ENCODE measurements around the gene ITGA4.

Gene ITGA4

DNA sequence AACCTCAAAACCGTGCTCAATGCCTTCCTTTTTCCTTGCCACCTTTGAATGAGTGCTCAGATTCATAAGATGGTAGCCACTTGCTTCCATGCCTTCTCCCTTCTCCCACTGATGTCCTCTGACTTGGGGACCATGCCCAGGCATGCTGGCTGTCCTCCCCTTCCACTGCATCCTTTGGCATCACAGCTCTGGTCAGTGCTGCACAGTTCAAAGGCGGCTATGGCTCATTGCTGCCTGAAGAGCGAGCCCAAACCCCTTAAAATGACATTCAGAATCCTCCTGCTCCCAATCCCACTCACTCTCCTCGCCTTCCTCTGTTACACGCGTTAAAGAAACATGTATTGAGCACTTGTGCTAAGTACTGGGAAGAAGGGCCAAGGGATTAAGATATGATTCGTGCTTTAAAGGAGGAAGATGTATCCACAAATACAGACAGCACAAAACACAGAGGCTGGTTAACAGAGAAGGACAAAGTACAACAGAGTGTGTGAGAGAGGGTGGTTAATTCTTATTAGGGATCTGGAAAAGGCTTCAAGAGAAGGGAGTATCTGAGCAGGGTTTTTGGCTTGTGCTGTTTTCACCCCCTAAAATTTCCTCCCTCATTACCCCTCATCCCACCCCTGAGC is 118.0 kb downstream of the ITGA4 start:
- DNase-seq (ENCODE audit: low spot score) = no peak

DNA sequence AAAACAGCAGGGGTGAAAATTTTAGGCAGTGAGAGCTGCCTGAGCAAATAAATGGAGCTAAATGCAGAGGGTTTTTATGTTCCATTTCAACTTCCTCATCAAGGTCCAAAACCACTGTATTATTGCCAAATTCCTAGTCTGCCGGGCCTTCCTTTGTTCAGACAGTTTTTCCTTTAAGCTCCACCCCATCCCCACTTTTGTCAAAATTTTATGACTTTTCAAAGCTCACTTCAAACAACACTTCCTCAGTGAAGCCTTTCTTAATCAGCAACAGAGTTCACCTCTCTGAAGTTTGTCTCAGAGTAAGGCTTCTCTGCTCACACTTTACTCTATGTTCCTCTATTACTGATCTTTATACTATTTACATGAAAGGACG is 118.5 kb downstream of the ITGA4 start:
- DNase-seq (ENCODE audit: low spot score) = no peak

DNA sequence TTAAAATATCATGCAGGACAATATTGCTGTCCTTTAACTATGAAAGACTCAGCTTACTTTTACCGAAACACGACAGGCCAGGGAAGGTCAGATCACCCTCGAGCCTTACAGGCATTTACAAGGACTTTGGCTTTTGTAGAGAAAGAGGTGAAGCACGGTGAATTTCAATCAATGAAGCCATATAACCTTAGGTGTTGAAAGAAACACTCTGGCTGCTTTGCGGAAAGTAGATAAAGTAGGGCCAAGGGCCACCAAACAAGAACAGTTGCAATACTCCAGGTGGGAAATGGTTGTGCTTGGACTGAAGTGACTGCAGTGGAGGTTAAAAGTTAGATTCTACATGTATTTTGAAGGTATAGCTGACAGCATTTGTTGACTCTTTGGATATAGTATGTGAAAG is 119.2 kb downstream of the ITGA4 start:
- DNase-seq (ENCODE audit: low spot score) = no peak

DNA sequence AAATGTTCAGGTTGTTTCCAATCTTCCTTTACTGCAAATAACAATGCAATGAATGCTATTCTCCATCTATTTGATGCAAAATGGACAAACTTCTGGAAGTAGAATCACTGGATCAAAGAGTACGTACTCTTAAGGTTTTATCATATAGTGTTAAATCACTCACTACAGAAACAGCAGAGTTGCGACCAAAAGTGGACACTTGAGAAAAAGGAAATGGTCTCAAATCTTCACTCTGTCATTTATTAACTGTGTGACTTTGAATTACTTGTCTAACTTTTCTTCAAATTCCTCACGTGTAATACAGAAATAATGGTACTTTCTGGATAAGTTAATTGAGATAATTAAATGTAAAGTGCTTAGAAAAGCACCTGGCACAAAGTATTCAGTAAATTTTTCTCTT is 121.6 kb downstream of the ITGA4 start:
- no peak for DNase-seq (ENCODE audit: low spot score)

DNA sequence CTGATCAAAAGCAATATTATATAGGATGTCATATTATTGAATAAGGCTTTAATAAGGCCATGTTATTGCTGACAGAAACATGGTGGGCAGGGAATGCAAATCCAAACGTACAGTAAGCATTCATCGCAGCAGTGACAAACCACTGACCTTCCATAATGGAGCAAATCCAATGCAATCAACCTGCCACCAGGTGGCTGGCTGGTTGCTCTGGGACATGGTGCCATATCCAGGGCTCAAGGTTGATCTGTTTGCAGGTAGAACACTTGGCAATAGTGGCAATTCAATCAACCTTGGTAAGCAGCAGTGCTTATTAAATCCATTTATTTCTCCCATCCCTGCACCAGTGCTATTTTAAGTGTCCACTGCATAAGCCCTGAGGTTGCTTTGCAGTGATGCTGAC is 124.3 kb downstream of the ITGA4 start:
- no peak for DNase-seq (ENCODE audit: low spot score)

DNA sequence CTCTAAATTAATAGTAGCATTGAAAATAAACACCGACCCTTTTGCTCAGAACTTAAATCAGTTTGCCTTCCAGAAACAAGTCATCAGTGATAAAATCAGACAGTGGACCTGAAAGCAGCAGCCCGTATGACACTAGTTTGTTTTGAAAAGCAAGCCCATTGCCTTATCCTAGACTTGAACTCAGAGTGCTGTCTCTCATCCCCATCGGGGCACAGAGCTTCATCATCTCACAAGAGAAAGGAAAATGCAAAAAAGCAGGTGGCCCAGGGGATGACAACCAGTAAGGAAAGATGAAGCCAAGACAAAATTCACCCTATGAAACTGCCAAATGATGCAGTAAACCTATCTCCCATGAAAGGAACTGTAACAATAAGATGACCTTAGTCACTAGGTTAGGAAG is 128.5 kb downstream of the ITGA4 start:
- no peak for DNase-seq (ENCODE audit: low spot score)

Measured in AG20443 (cell line).